ENCODE measurements around the gene ITPKB. TPM values are rescaled to one million over a fixed set of nuclear protein-coding genes. Genes with fewer than 3 reads are reported as not detected.
A peak's percentile ranks its signal among the peaks of the same experiment; 100 is the strongest.
"Not testable (repeated sequence)": the region's sequence is repeated elsewhere in the genome, so short reads cannot be mapped to it uniquely, and the experiment has no call there.

ITPKB gene
- total RNA-seq, 2 experiments from 2014 or later = 47.0 to 47.4 TPM

DNA sequence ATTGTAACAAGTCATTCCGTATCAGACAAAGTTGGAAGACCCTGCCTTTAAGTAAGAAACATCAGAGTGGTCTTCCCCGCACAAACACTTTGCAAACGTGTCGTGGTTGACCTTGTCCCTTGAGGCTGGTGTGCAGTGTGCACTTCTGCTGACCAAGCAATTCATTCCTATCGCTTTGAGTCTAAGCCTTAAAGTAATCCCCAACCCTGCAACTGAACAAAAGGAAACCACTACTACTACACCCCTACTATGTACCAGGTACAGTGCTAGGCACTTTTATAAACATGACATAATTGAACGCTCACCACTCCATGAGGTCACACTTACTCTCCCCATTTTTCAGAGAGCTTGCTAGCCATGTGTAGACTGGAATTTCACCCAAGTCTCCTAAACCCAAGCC, 10.6 kb downstream of the ITPKB start:
- Mint-ChIP-seq H3K4me1 (ENCODE audit: low read depth) (peaks cover 96% of the 10 kb centered on the region), H3K27ac (peak overlapping the region; percentile 90), H3K9me3 (ENCODE audit: insufficient read depth) (no peaks in the 10 kb centered on the region), H3K36me3 (ENCODE audit: low read depth) (peaks cover 87% of the 10 kb centered on the region), H3K4me3 (peak overlapping the region; percentile 71), H3K27me3 (ENCODE audit: low read depth) (no peaks in the 10 kb centered on the region)
- ChIA-PET CTCF (interaction anchor here (0.6 to 3.6 kb wide), 3 partner anchors 95 to 102 kb away, joined by 3 to 14 read pairs (median 6); no protein-coding TSS in a partner anchor), POLR2A (no interaction called here)
- ATAC-seq (no peak), DNase-seq (no peak)

DNA sequence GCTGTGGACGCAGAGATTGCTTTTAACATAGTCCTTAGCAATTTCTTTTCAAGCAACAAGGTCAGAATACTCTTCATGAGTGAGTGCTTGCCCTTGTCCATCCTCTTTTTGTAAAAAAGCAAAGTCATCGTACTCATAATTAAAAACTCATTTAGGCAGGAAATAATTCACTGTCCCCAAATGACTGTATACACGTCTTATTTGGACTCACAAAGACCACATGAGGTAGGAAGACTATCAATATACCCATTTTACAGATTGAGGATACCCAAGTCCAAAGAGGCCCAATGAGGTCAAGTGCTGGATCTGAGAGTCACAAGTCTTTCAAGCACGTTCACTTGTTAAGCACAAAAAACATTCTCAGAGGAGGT, 13.2 kb downstream of the ITPKB start:
- no peaks in the 10 kb centered on the region for H3K9me3 Mint-ChIP-seq (ENCODE audit: insufficient read depth)
- no peak for ATAC-seq
- H3K27me3 Mint-ChIP-seq (ENCODE audit: low read depth) = no peaks in the 10 kb centered on the region
- CTCF ChIA-PET = no interaction called here
- no peak for DNase-seq
- peak overlapping the region; percentile 57 for H3K4me3 Mint-ChIP-seq
- H3K36me3 Mint-ChIP-seq (ENCODE audit: low read depth) = peaks cover 81% of the 10 kb centered on the region
- H3K4me1 Mint-ChIP-seq (ENCODE audit: low read depth) = peaks cover 92% of the 10 kb centered on the region
- H3K27ac Mint-ChIP-seq = peak overlapping the region; percentile 83
- POLR2A ChIA-PET = no interaction called here

DNA sequence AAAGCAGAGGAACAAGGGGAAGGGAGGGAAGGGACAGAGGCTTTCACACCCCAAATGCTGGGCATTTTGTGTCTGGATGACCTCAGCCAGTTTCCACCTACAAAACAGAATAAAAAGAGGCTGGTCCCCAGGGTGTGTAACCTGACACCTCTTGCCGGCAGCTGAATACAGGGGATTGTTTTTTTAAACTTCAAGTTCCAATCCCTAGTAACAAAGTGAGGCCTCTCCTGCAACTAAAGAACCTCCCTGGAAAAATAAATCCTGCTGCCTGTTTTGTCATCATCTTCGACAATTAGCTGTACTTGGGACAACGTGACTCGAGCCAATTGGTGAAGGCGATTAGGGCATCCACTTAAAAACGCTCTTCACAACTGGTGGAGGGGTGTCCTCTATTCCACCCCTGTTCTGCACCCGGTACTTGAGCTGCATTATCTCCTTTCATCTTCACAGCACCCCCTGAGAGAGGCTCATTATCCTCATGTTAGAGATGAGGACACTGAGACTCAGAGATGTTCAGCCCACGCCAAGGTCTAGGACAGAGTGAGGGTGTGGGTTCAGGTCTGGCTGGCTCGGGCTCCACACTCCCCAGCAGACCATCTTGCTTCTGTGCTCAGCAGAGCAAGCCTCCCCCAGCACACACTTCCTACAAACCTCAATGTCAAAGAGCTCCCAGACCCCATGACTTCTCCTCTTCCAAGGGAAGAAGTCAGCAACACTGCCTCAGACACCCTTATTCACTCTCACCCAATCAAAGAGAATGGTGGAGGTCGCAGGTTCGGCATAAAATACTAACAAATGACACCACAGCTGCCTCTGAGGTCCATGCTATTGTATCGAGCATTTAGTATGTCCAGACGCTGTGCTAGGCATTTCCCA, 15.2 kb downstream of the ITPKB start:
- Mint-ChIP-seq H3K27ac (peak overlapping the region; percentile 83), H3K27me3 (ENCODE audit: low read depth) (no peaks in the 10 kb centered on the region), H3K9me3 (ENCODE audit: insufficient read depth) (no peaks in the 10 kb centered on the region), H3K4me1 (ENCODE audit: low read depth) (peaks cover 93% of the 10 kb centered on the region), H3K4me3 (peak overlapping the region; percentile 57), H3K36me3 (ENCODE audit: low read depth) (peaks cover 76% of the 10 kb centered on the region)
- POLR2A ChIA-PET = interaction anchor here (0.7 to 0.9 kb wide), 4 partner anchors 10 to 70 kb away, joined by 3 to 4 read pairs (median 3); no protein-coding TSS in a partner anchor
- DNase-seq = no peak
- CTCF ChIA-PET = interaction anchor here (0.8 to 2.6 kb wide), 4 partner anchors 13 to 104 kb away, joined by 3 to 7 read pairs (median 6); no protein-coding TSS in a partner anchor
- peak; percentile 14 for ATAC-seq

DNA sequence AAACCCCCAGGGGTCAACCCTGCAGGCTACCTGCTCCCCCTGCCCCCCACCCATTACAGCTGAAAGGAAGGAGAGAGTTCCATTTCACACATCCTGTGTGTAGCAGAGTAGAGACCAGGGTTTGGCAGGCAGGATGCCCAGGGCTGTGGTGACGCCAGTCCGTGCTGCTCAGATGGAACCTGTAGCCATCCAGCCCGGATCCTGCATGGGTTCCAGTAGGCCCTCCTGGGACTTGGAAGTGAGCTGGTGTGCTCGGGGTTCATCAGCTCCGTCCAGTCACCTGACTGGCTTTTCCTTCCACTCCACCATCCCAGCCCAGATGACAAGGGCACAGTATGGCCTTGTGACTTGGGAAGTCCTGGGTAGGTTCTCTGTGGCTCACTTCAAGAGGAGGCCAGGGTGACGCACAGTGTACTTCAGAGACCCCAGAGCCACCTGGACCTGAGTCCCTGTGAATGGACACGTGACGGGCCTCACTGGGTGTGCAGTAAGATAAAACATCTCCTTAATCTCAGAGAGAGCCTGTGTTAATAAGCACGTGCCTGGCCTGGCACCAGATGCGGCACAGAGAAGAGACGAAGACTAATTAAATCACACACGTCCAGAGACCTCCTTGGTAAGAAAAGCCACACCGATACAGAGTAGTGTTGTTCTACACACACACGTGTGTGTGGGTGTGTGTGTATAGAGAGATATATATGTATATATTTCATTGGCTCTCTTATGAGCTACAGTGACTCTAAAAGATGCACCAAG, 16.0 kb downstream of the ITPKB start:
- ATAC-seq = peak; percentile 35

DNA sequence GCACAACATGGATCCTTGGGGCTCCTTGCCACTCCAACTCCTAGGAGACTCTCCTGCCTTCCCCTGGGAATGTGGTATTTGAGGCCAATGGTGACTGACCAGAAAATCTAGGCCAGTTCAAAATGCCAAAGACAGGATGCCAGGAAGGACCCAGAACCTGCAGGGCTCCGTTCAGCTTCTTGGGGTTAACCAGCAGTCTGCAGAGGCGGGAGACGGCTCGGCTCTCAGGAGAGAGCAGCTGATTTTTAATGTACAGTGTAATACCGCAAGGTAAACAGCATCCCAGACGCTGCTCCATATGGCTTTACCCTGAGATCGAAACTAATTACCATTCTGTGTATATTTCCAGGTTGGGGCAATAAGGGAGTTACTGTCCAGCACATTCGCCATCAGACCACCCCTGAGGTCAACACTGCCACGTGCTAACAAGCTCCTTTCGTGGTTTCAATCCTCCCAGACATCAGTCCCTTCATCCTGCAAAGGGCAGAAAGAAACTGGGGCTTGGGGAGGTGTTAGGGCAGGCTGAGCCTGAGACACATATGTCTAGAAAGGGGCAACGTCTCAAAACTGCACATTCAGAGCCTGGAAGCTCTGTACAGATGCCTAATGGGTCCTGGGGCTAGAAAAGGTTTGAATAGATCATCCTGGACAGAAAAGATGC, 16.7 kb downstream of the ITPKB start:
- ChIA-PET POLR2A (interaction anchor here (0.9 to 1.5 kb wide), 3 partner anchors 9 to 19 kb away, joined by 3 to 6 read pairs (median 3); no protein-coding TSS in a partner anchor), CTCF (interaction anchor here (0.9 to 2.6 kb wide), 4 partner anchors 9 to 34 kb away, joined by 5 to 7 read pairs (median 6); no protein-coding TSS in a partner anchor)
- no peaks in the 10 kb centered on the region for H3K9me3 Mint-ChIP-seq (ENCODE audit: insufficient read depth)
- peak; percentile 9 for ATAC-seq
- no peak for DNase-seq
- H3K27ac Mint-ChIP-seq = peak overlapping the region; percentile 83
- H3K4me3 Mint-ChIP-seq = peak overlapping the region; percentile 44
- peaks cover 92% of the 10 kb centered on the region for H3K4me1 Mint-ChIP-seq (ENCODE audit: low read depth)
- peaks cover 72% of the 10 kb centered on the region for H3K36me3 Mint-ChIP-seq (ENCODE audit: low read depth)
- H3K27me3 Mint-ChIP-seq (ENCODE audit: low read depth) = no peaks in the 10 kb centered on the region

More for the DNA sequence above, 16.0 kb downstream of the ITPKB start:
- no peaks in the 10 kb centered on the region for H3K27me3 Mint-ChIP-seq (ENCODE audit: low read depth)
- H3K4me1 Mint-ChIP-seq (ENCODE audit: low read depth) = peaks cover 92% of the 10 kb centered on the region
- peak overlapping the region; percentile 83 for H3K27ac Mint-ChIP-seq
- peaks cover 75% of the 10 kb centered on the region for H3K36me3 Mint-ChIP-seq (ENCODE audit: low read depth)
- no peaks in the 10 kb centered on the region for H3K9me3 Mint-ChIP-seq (ENCODE audit: insufficient read depth)
- DNase-seq = peak; percentile 58
- ChIA-PET POLR2A (interaction anchor here (0.7 to 1.5 kb wide), 3 partner anchors 9 to 20 kb away, joined by 3 to 6 read pairs (median 3); no protein-coding TSS in a partner anchor), CTCF (interaction anchor here (0.9 to 2.6 kb wide), 5 partner anchors 8 to 97 kb away, joined by 5 to 7 read pairs (median 6); no protein-coding TSS in a partner anchor)
- H3K4me3 Mint-ChIP-seq = peak overlapping the region; percentile 44

DNA sequence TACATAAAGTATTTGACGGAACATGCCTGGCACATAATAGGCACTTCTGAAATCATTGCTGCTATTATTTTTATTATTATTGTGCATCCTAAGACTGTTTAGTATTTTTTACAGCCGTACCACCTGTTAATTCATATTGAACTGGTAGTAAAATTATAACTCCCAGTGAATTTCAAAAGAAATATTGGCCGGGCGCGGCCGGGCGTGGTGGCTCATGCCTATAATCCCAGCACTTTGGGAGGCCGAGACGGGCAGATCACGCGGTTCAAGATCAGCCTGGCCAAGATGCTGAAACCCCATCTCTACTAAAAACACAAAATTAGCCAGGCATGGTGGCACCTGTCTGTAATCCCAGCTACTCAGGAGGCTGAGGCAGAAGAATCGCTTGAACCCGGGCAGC, 18.5 kb downstream of the ITPKB start:
- DNase-seq; H3K4me3 Mint-ChIP-seq; ATAC-seq; POLR2A ChIA-PET; H3K9me3 Mint-ChIP-seq (ENCODE audit: insufficient read depth); H3K27ac Mint-ChIP-seq; H3K27me3 Mint-ChIP-seq (ENCODE audit: low read depth): not testable (repeated sequence)
- peaks cover 67% of the 10 kb centered on the region for H3K36me3 Mint-ChIP-seq (ENCODE audit: low read depth)
- CTCF ChIA-PET = interaction anchor here (1.1 kb wide), 1 partner anchor 9 kb away, joined by 6 read pairs; no protein-coding TSS in a partner anchor
- H3K4me1 Mint-ChIP-seq (ENCODE audit: low read depth) = peaks cover 88% of the 10 kb centered on the region

DNA sequence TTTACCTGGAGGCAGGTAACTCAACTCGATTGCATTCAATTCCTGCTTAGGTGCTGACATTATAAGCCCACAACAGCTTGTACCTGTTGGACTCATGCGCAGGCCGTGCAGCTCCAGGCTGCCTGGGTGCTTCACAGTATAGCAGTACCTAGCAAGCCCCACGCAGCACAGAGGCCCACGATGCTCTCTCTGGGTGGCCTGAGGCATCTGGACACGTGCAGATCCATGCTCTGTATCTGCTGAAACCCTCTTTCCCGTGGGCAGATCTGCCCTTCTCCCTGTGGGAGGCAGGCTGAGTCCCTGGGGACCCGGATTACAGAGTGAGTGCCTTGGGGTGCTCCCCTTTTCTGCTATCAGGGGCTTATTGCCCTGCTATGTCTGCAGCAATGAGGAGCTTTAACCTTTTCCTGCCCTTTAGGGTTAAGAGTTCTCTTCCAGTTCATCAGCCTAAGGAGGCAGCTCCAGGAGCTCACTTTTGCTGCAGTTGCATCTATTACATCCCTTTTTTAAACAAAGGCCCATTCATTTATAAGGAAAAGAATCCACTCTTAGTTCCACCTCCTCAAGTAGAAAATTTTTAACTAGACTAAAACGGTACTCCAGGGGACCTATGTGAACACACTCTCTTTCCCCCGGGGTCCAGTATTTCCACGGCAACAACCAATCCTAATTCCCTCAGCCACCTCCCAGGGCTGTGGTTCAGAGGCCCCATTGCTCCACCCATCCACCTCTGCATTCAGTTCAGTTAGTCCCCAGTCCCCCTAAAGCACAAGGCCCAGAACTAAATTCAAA, 19.3 kb downstream of the ITPKB start:
- CTCF ChIA-PET = interaction anchor here (0.6 to 1.4 kb wide), 5 partner anchors 8 to 37 kb away, joined by 3 to 6 read pairs (median 3); no protein-coding TSS in a partner anchor
- ATAC-seq = no peak
- Mint-ChIP-seq H3K36me3 (ENCODE audit: low read depth) (peaks cover 65% of the 10 kb centered on the region), H3K27me3 (ENCODE audit: low read depth) (no peaks in the 10 kb centered on the region), H3K4me1 (ENCODE audit: low read depth) (peaks cover 86% of the 10 kb centered on the region), H3K4me3 (no peak overlapping the region), H3K27ac (peak overlapping the region; percentile 47), H3K9me3 (ENCODE audit: insufficient read depth) (no peaks in the 10 kb centered on the region)
- POLR2A ChIA-PET = no interaction called here
- DNase-seq = no peak

DNA sequence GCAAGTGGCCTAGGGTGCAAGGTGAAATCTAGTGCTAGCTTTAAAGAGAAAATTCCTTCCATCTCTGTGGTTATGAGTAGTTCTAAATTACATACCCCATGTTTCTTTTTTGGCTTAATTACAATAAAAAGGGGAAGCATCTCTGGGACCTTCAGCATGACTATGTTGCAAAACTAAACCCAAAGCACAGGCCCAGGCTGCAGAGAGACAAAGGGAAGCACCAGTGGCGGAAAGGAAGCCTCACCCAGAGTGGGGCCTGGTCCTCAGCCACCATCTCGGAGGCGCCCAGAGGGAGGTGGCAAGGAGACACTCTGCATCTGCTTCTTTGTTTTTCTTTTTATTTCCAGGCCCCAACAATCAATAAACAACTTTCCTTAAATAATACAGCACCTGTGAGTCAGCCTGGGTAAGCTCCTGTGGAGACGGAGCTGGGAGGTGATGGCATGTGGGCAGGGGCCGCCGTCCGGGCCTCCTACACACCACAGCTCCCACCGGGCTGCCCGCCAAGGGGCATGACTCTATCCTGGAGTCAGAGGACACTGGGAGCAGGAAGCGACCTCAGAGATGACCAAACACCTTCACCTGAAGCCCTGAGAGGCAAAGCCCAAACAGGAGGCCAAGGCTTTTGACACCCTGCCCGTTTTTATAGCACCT, 21.7 kb downstream of the ITPKB start:
- DNase-seq (no peak), ATAC-seq (peak; percentile 44)
- ChIA-PET POLR2A (no interaction called here), CTCF (interaction anchor here (0.9 to 1.3 kb wide), 3 partner anchors 13 to 84 kb away, joined by 3 read pairs; no protein-coding TSS in a partner anchor)
- Mint-ChIP-seq H3K4me1 (ENCODE audit: low read depth) (peaks cover 86% of the 10 kb centered on the region), H3K4me3 (peak overlapping the region; percentile 32), H3K27me3 (ENCODE audit: low read depth) (no peaks in the 10 kb centered on the region), H3K36me3 (ENCODE audit: low read depth) (peaks cover 69% of the 10 kb centered on the region), H3K27ac (peak overlapping the region; percentile 78), H3K9me3 (ENCODE audit: insufficient read depth) (peaks cover 10% of the 10 kb centered on the region)

DNA sequence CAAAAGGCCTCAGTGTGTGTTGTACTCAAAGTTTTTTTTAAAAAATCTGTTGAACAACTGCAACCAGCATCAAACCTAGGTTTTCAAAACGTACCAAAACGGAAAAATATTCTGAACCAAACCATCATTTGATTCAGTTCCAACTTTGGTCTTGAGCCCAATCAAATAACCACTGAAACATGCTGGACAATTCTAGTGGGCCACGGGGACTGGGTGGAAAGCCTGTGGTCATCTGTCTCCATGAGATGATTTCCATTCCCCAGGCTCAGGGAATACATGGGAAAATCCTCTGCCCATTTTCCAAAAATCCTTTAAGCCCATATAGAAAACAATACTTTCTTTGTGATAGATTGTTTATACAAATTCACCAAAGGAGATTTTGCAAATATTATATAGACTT, 22.5 kb downstream of the ITPKB start:
- H3K4me1 Mint-ChIP-seq (ENCODE audit: low read depth) = peaks cover 87% of the 10 kb centered on the region
- ATAC-seq (no peak), DNase-seq (no peak)
- peaks cover 10% of the 10 kb centered on the region for H3K9me3 Mint-ChIP-seq (ENCODE audit: insufficient read depth)
- CTCF ChIA-PET = interaction anchor here (1.3 kb wide), 1 partner anchor 28 kb away, joined by 3 read pairs; no protein-coding TSS in a partner anchor
- POLR2A ChIA-PET = interaction anchor here (0.6 kb wide), 1 partner anchor 14 kb away, joined by 6 read pairs; no protein-coding TSS in a partner anchor
- H3K4me3 Mint-ChIP-seq = peak overlapping the region; percentile 32
- peak overlapping the region; percentile 78 for H3K27ac Mint-ChIP-seq
- H3K27me3 Mint-ChIP-seq (ENCODE audit: low read depth) = no peaks in the 10 kb centered on the region
- H3K36me3 Mint-ChIP-seq (ENCODE audit: low read depth) = peaks cover 65% of the 10 kb centered on the region

DNA sequence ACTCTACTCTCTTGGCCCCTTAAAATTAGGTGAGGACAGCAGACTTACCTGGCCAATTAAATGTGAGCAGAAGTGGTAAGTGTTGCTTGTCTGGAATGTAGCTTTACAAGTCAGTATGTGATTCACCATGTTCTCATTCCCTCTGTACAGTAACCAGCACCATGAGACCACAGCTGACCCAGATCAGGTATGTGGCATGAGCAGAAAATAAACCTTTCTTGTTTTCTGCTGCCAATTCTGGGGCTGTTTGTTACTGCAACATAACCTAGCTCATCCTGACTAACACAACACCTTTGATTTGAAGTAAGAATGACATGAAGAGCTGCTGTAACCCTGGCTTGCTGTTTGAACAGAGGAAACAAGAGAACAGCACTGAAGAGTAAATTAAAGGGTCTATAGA, 24.9 kb downstream of the ITPKB start:
- H3K4me1 Mint-ChIP-seq (ENCODE audit: low read depth) = peaks cover 93% of the 10 kb centered on the region
- ATAC-seq (no peak), DNase-seq (no peak)
- H3K36me3 Mint-ChIP-seq (ENCODE audit: low read depth) = peaks cover 64% of the 10 kb centered on the region
- H3K9me3 Mint-ChIP-seq (ENCODE audit: insufficient read depth) = peaks cover 10% of the 10 kb centered on the region
- ChIA-PET POLR2A (interaction anchor here (0.9 kb wide), 1 partner anchor 10 kb away, joined by 4 read pairs; no protein-coding TSS in a partner anchor), CTCF (no interaction called here)
- H3K27me3 Mint-ChIP-seq (ENCODE audit: low read depth) = no peaks in the 10 kb centered on the region
- H3K27ac Mint-ChIP-seq = peak overlapping the region; percentile 71
- H3K4me3 Mint-ChIP-seq = no peak overlapping the region
